Right lobe of liver (tissue), 6 donors: ENCODE data around the gene PEMT. TPM values are rescaled to one million over a fixed set of nuclear protein-coding genes. Genes with fewer than 3 reads are reported as not detected.

Source experiments
- ATAC-seq, 4 donors: fragments of 200-7000 bp; cut with Tn5 transposase; one replicate each; pipeline ENCODE4 v1.9.1; 2020; ENCODE audit warnings: mild to moderate bottlenecking in 4 of 4, moderate library complexity in 4 of 4
- DNase-seq, 3 donors: peaks; one replicate each; pipeline ENCODE4 v3.0.0-alpha.2; 2020
- H3K27ac ChIP-seq, 3 donors: fragments of 200-600 bp; one replicate each; pipeline ENCODE4 v1.8.0; 2022
- H3K27me3 ChIP-seq, 2 donors: fragments of 200-600 bp; one replicate each; pipeline ENCODE4 v1.8.0; 2022
- H3K36me3 ChIP-seq, 4 donors: fragments of 200-600 bp; sonication (generic) in 1 of 4; one replicate each; pipeline versions ENCODE4 v1.5.1 to v1.8.0; 2017 to 2022; ENCODE audit warnings: control low read depth in 1 of 4
- H3K4me1 ChIP-seq, 4 donors: fragments of 200-600 bp; sonication (generic) in 1 of 4; one replicate each; pipeline versions ENCODE4 v1.5.1 to v1.8.0; 2017 to 2022; ENCODE audit warnings: control low read depth in 1 of 4
- H3K4me3 ChIP-seq, 3 donors: fragments of 200-600 bp; one replicate each; pipeline ENCODE4 v1.8.0; 2022
- H3K9me3 ChIP-seq, 4 donors: fragments of 200-600 bp; sonication (generic) in 1 of 4; one replicate each; pipeline versions ENCODE4 v1.5.1 to v1.8.0; 2017 to 2022; ENCODE audit warnings: control low read depth in 1 of 4
- POLR2A ChIP-seq: fragments of 450-650 bp; IDR thresholded peaks from one replicate; pipeline ENCODE4 v1.6.1; 2017; ENCODE audit warnings: antibody characterized with exemption, mild to moderate bottlenecking
- WGBS: methylation state at CpG from one replicate; pipeline ENCODE4 v1.1.6; 2018; ENCODE audit warnings: low coverage, low lambda C conversion rate; ENCODE audit not compliant: insufficient coverage; ENCODE audit errors: missing lambda C conversion rate; 5-methylcytosine and 5-hydroxymethylcytosine counted together
- intact Hi-C, 2 donors: fragments of 100-400 bp; cut with DNase I; formaldehyde crosslinking; loops; one replicate each; pipeline versions ENCODE4 v1.11.2 to v1.14.1; 2022
- total RNA-seq, 6 experiments: library from RNA; depleted of rRNA in 2 of 6; stranded (reverse); fragments of >200 nt in 2 of 6; fragmentation: NEBNext Ultra II Directional in 3 of 6; extraction: Animal tissue kit (Norgen Biotek cat#: 25700) in 3 of 6; gene quantifications; one replicate each; pipeline versions ENCODE4 v1.1.0 to v1.2.4, GENCODE V29; 2016 to 2023
- TF ChIP-seq, protein P1 (sequence below), 4 donors: fragments of 200-600 bp in 3 of 4; fragments of 450-650 bp in 1 of 4; IDR thresholded peaks; one replicate each; pipeline versions ENCODE4 v1.5.1 to v1.8.0; 2016 to 2022; ENCODE audit warnings: antibody characterized with exemption in 4 of 4, mild to moderate bottlenecking in 2 of 4
- donor health status: DM: no; HTN: yes; CAD: no.
- donor health status: DM: no; HTN: no; CAD: no.
- donor health status: DM: no; HTN: no; CAD: no.
- donor health status: DM: no; HTN: yes; CAD: no.
- donor health status: DM: no; HTN: yes; CAD: no.

Gene PEMT
- total RNA-seq, 6 experiments from 2014 or later, result 92.4 to 184 (median 170) TPM

DNA sequence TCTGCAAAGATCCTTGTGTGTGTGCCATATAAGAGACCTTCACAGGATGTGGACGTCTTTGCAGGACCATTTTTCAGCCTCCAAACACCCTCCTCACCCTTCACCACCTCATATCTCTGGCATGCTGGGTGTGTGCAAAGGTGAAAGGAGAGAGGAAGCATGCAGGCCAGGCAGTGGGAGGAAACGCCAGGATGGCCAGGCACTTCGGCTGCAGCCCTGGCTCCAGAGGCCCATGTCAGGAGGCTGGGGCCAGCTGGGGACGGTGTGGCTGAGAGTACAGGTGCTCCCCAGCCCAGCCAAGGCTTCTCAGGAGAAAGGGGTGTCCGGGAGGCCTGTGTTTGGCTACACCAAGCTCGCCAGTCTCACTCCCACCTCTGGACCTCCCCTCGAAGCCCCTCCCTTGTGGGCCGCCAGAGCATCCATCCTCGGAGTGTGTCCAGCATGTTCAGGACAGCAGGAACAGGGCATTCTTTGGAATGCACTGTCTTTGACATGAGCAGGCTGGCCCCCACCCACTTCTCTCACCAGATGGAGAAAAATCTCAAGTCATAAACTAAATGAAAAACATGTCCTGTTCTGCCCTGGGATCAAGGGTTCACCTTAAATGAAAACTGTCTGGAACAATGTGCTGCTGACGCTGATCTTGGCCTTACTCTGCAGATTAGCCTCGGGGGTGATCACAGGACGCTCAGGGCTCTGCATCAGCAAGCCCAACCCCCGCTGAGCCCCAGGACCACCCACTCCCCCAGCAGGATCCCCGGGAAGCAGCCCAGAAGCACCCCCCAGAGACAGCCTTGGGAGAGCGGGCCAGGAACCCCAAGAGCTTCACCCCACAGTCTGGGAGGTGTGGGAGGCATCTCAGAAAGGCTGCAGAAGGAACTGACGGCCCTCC lies 15.9 kb downstream of the PEMT start:
- intact Hi-C loops, result no loop called here
- no peaks in the 10 kb centered on the region for H3K9me3 ChIP-seq
- peak in 1 of 3 donors; percentile 46 for DNase-seq
- no peak for ATAC-seq
- H3K27me3 ChIP-seq, result no peaks in the 10 kb centered on the region
- no peak overlapping the region for H3K4me3 ChIP-seq
- H3K4me1 ChIP-seq, result peaks cover 0 to 33% (median 17%) of the 10 kb centered on the region in 4 donors
- WGBS, result 40% methylated on average over 5 of the region's 16 CpGs
- no peak overlapping the region for H3K27ac ChIP-seq
- TF ChIP-seq POLR2A, result no peak
- TF ChIP-seq, protein P1, sequence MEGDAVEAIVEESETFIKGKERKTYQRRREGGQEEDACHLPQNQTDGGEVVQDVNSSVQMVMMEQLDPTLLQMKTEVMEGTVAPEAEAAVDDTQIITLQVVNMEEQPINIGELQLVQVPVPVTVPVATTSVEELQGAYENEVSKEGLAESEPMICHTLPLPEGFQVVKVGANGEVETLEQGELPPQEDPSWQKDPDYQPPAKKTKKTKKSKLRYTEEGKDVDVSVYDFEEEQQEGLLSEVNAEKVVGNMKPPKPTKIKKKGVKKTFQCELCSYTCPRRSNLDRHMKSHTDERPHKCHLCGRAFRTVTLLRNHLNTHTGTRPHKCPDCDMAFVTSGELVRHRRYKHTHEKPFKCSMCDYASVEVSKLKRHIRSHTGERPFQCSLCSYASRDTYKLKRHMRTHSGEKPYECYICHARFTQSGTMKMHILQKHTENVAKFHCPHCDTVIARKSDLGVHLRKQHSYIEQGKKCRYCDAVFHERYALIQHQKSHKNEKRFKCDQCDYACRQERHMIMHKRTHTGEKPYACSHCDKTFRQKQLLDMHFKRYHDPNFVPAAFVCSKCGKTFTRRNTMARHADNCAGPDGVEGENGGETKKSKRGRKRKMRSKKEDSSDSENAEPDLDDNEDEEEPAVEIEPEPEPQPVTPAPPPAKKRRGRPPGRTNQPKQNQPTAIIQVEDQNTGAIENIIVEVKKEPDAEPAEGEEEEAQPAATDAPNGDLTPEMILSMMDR (IDR thresholded peaks at IDR 0.05), result no peak
- peaks cover 0 to 15% (median 0%) of the 10 kb centered on the region in 4 donors for H3K36me3 ChIP-seq

DNA sequence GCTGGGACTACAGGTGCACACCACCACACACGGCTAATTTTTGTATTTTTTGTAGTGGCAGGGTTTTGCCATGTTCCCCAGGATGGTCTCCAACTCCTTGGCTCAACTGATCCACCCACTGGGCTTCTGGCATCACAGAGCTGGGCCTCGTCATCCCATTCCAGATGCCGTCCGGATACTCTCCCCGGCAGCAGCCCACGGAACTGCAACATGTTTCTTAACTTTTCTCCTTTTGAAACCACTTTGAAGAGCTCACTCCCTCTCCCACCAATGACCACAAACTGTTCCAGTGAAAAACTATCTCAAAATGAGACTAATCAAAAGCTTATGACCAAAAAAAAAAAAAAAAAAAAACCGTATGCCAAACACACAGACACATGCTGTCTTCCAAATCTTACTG lies 17.6 kb downstream of the PEMT start:
- TF ChIP-seq, protein P1 (IDR thresholded peaks at IDR 0.05), result no peak
- TF ChIP-seq POLR2A, result no peak
- peaks cover 0 to 39% (median 23%) of the 10 kb centered on the region in 4 donors for H3K4me1 ChIP-seq
- H3K4me3 ChIP-seq, result no peak overlapping the region
- peaks cover 0 to 15% (median 0%) of the 10 kb centered on the region in 4 donors for H3K36me3 ChIP-seq
- ATAC-seq, result no peak
- H3K27me3 ChIP-seq, result no peaks in the 10 kb centered on the region
- DNase-seq, result no peak
- no peak overlapping the region for H3K27ac ChIP-seq
- no peaks in the 10 kb centered on the region for H3K9me3 ChIP-seq
- WGBS, result 76% methylated on average over 7 of the region's 7 CpGs
- intact Hi-C loops, result no loop called here

DNA sequence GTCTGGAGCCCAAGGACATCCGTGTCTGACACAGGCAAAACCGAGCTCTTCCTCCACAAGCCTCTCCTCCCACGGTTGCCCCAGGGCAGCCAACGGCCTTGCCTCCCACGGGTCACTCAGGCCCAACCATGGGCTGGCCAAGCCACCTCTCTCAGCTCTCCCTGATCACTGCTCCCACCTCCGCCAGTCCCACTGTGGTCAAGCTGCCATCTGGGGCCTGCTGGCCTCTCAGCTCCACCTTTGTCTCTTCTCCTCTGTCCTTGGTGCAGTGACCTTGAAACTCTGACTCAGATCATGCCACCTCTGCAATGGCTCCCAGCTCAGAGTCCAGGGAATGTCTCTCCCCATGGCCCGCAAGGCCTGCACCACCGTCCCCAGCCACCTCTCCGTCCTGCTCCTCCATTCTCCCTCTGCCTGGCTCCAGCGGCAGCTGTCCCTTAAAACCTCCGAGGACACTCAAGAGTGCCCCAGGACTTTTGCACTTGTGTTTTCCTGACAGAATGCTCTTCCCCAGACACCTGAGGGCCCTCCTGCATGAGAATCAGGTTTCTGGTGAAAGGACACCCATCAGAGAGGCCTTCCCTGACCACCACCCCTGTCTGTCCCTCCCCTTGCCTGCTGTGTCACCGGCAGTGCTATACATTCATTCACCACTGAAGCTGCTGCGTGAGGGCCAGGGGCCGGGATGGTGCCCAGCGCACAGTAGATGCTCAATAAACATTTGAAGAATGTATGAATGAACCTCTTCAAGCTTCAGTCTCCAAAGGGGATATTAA lies 19.3 kb downstream of the PEMT start:
- Histone ChIP-seq H3K27ac (peak overlapping the region; percentile 81 to 94 (median 85)), H3K4me1 (peaks cover 0 to 56% (median 31%) of the 10 kb centered on the region in 4 donors), H3K36me3 (peaks cover 0 to 14% (median 0%) of the 10 kb centered on the region in 4 donors), H3K27me3 (no peaks in the 10 kb centered on the region), H3K4me3 (no peak overlapping the region), H3K9me3 (no peaks in the 10 kb centered on the region)
- 72% methylated on average over 9 of the region's 15 CpGs for WGBS
- peak; percentile 58 for TF ChIP-seq POLR2A
- TF ChIP-seq, protein P1 (IDR thresholded peaks at IDR 0.05), result no peak
- intact Hi-C loops, result no loop called here
- DNase-seq, result peak; percentile 57 to 71 (median 70)
- peak in 3 of 4 donors; percentile 5 to 21 (median 5) for ATAC-seq

DNA sequence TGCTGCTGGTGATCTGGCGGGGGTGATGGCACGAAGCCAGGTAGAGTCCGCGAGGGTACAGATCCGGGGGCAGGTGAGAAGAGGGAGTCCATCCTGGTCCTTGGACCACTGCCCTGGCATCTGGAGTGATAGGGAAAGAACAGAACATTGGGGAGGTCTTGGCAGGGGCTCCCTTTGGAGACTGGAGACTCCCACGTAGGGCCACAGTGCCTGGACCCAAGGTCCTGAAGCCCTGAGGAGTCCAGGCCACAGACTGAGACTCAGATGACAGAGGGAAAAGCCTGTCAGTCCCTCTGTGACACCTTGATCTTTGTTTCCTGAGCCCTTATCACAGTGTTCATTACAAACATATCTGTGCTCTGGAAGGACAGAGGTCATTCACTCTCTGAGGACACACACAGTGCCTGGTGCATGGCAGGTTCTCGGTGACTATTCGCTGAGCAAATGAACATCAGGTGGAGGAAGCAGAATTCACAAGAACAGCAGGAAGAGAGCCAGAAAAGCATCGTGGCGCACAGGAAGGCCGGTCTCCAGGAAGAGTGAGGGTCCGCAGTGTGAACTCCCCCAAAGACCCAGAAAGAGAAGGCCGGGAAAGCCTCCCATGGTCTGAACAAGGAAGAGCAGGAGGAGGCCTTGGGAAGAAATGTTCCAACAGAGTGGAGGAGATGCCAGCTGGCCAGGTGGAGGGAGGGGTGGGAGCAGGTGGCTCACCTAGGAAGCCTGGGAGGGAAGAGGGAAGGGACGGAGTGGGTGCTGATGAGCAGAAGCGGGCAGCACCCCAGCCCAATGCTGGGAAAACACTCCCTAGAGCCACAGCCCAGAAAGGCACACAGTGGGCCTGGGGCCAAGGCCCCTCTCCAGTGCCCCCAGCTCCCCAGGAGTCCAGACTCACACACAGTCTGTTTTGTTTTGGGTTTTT lies 20.5 kb downstream of the PEMT start:
- ATAC-seq (peak; percentile 59 to 71 (median 66)), DNase-seq (peak; percentile 55 to 80 (median 74))
- Histone ChIP-seq H3K27me3 (no peaks in the 10 kb centered on the region), H3K4me1 (peaks cover 0 to 68% (median 37%) of the 10 kb centered on the region in 4 donors), H3K9me3 (no peaks in the 10 kb centered on the region), H3K4me3 (peak overlapping the region in 2 of 3 donors; percentile 13 to 25), H3K36me3 (peaks cover 0 to 3% (median 0%) of the 10 kb centered on the region in 4 donors), H3K27ac (peak overlapping the region; percentile 81 to 94 (median 85))
- TF ChIP-seq, protein P1 (IDR thresholded peaks at IDR 0.05), result no peak
- peak; percentile 74 for TF ChIP-seq POLR2A
- intact Hi-C loops, result no loop called here
- WGBS, result 21% methylated on average over 7 of the region's 15 CpGs
